Heart left ventricle (tissue), 16 donors: Measurements from ENCODE around the gene CRYGA. TPM values are rescaled to one million over a fixed set of nuclear protein-coding genes. Genes with fewer than 3 reads are reported as not detected.

Source experiments
- ATAC-seq, 4 donors: fragments of 200-7000 bp; cut with Tn5 transposase; one replicate each; pipeline ENCODE4 v1.9.1; 2020 to 2022; ENCODE audit warnings: moderate library complexity in 4 of 4, mild to moderate bottlenecking in 3 of 4, moderate number of reproducible peaks in 1 of 4
- DNase-seq, 5 donors: peaks; one replicate each; pipeline ENCODE4 v3.0.0-alpha.2; 2020
- H3K27ac ChIP-seq, 12 donors: fragments of 200-600 bp; sonication (generic) in 4 of 12; one replicate each; pipeline versions ENCODE4 v1.5.0 to v1.8.0; 2016 to 2022; ENCODE audit warnings: mild to moderate bottlenecking in 2 of 12
- H3K27me3 ChIP-seq, 9 donors: fragments of 200-600 bp; sonication (generic) in 2 of 9; one replicate each; pipeline versions ENCODE4 v1.5.1 to v1.8.0; 2016 to 2022; ENCODE audit warnings: mild to moderate bottlenecking in 3 of 9
- H3K36me3 ChIP-seq, 9 donors: fragments of 200-600 bp; sonication (generic) in 2 of 9; one replicate each; pipeline versions ENCODE4 v1.5.0 to v1.8.0; 2018 to 2022; ENCODE audit warnings: mild to moderate bottlenecking in 2 of 9
- H3K4me1 ChIP-seq, 12 donors: fragments of 200-600 bp; sonication (generic) in 4 of 12; one replicate each; pipeline versions ENCODE4 v1.5.0 to v1.8.0; 2016 to 2022; ENCODE audit warnings: mild to moderate bottlenecking in 3 of 12
- H3K4me3 ChIP-seq, 12 donors: fragments of 200-600 bp; sonication (generic) in 4 of 12; one replicate each; pipeline versions ENCODE4 v1.5.0 to v1.8.0; 2017 to 2022; ENCODE audit warnings: mild to moderate bottlenecking in 9 of 12, moderate library complexity in 4 of 12
- H3K9me3 ChIP-seq, 12 donors: fragments of 200-600 bp; sonication (generic) in 4 of 12; one replicate each; pipeline versions ENCODE4 v1.5.0 to v1.8.0; 2016 to 2022; ENCODE audit warnings: mild to moderate bottlenecking in 1 of 12
- POLR2A ChIP-seq, 2 donors: fragments of 450-650 bp; IDR thresholded peaks; one replicate each; pipeline ENCODE4 v1.6.1; 2017; ENCODE audit warnings: antibody characterized with exemption in 2 of 2, mild to moderate bottlenecking in 2 of 2, moderate library complexity in 2 of 2
- WGBS, 4 donors: extraction: QIAGEN DNeasy Blood & Tissue Kit in 2 of 4; methylation state at CpG; one replicate each; pipeline versions ENCODE4 v1.1.5 to v1.1.7; 2013 to 2018; 5-methylcytosine and 5-hydroxymethylcytosine counted together
- intact Hi-C, 10 donors: fragments of 100-400 bp; cut with DNase I; formaldehyde crosslinking; loops; one replicate each; pipeline versions ENCODE4 v1.11.1 to v1.14.2; 2022
- polyA plus RNA-seq, 2 donors: library from polyadenylated mRNA; stranded (reverse); fragments of 200-250 nt; gene quantifications; one replicate each; pipeline ENCODE4 v1.2.3, GENCODE V29; 2013
- total RNA-seq, 9 donors: library from RNA; depleted of rRNA in 2 of 9; stranded (reverse); fragments of >200 nt in 2 of 9; fragmentation: NEBNext Ultra II Directional in 3 of 9; extraction: Animal tissue kit (Norgen Biotek cat#: 25700) in 3 of 9; gene quantifications; one replicate each; pipeline versions ENCODE4 v1.1.0 to v1.2.4, GENCODE V29; 2016 to 2023
- TF ChIP-seq, protein P1 (sequence below), 12 donors: fragments of 200-600 bp; sonication (generic) in 4 of 12; IDR thresholded peaks; one replicate each; pipeline versions ENCODE4 v1.5.0 to v1.8.0; 2018 to 2022; ENCODE audit warnings: antibody characterized with exemption in 12 of 12, mild to moderate bottlenecking in 5 of 12
- donor health status: ischemic (EF 13 %, LVEDD 7.1; RV severe dilation, severe dysfunction).
- donor health status: healthy with polysubstance abuse.
- donor health status: DM: no; HTN: yes; CAD: no.
- donor health status: DM: no; HTN: no; CAD: no.
- donor health status: ischemic (EF 25% LVEDD 6.9; RV normal size, moderate dysfunction).
- donor health status: ischemic (EF 25% LVEDD 5.7; RV mildly dilated, moderate dysfunction).
- donor health status: healthy.
- donor health status: DM: yes; HTN: yes; CAD: no.
- donor health status: ischemic (EF 35%, LVEDD 5.7; RV mildly dilated, moderate dysfunction).
- donor health status: nonischemic (EF 11% LVEDD 7.7; RV severe dilation, severe dysfunction).
- donor health status: DM: yes; HTN: yes; CAD: no.
- donor health status: PGD.
- donor health status: ischemic (EF 29% LVEDD 5.4; RV normal size, mild dysfunction).
- donor health status: nonischemic (EF 23%, LVEDD 6.1; RV moderate dilation, normal function).

CRYGA gene
- total and polyA plus RNA-seq, 11 donors, result not detected

DNA sequence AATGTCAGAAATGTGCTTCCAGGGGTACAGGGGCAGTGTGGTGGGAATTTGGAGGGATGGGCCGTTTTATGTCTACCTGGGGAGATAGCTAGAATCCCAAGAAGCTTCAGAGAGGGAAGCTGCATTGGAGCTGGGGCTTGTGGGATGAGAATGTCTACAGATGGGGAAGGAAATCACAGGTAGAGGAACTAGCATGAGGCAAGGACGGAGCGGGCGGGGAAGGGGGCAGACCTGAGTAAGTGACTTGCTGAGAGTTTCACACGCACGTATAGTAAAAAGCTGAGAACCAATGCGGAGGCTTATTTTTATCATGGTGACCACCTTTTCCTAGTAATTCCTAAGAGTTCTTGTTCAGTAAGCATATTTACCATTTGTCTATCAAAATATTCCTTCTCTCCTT is 20.1 kb upstream of the CRYGA start:
- no peak overlapping the region for H3K4me3 ChIP-seq
- TF ChIP-seq, protein P1, sequence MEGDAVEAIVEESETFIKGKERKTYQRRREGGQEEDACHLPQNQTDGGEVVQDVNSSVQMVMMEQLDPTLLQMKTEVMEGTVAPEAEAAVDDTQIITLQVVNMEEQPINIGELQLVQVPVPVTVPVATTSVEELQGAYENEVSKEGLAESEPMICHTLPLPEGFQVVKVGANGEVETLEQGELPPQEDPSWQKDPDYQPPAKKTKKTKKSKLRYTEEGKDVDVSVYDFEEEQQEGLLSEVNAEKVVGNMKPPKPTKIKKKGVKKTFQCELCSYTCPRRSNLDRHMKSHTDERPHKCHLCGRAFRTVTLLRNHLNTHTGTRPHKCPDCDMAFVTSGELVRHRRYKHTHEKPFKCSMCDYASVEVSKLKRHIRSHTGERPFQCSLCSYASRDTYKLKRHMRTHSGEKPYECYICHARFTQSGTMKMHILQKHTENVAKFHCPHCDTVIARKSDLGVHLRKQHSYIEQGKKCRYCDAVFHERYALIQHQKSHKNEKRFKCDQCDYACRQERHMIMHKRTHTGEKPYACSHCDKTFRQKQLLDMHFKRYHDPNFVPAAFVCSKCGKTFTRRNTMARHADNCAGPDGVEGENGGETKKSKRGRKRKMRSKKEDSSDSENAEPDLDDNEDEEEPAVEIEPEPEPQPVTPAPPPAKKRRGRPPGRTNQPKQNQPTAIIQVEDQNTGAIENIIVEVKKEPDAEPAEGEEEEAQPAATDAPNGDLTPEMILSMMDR (IDR thresholded peaks at IDR 0.05), result no peak
- no peak for TF ChIP-seq POLR2A (IDR thresholded peaks at IDR 0.05)

DNA sequence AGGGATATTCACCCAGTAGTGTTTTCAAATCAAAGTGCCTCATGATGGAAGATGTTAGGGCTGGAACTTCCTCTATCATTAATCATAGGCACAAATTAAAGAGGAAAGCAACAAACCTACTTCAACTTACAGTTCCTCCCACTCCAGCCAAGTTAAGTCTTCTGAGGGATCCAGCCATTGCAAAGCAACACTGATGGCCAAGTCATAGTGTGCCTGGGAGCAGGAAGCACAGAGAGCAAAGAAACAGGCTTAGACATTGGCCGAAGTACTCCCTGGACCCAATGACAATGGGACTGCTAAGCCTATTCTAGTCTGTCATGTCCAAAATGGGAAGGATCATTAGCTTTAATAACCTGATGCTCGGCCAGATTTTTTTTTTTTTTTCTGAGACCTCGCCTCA is 19.4 kb upstream of the CRYGA start:
- no peak overlapping the region for H3K4me3 ChIP-seq
- intact Hi-C loops, result no loop called here
- WGBS, 4 donors, result 78 to 85% (median 80%) methylated on average over 3 of the region's 3 CpGs
- H3K4me1 ChIP-seq, result peaks cover 0 to 9% (median 0%) of the 10 kb centered on the region in 12 donors
- ATAC-seq (no peak), DNase-seq (no peak)
- no peaks in the 10 kb centered on the region for H3K9me3 ChIP-seq
- TF ChIP-seq, protein P1 (IDR thresholded peaks at IDR 0.05), result no peak
- no peak for TF ChIP-seq POLR2A (IDR thresholded peaks at IDR 0.05)
- H3K36me3 ChIP-seq, result no peaks in the 10 kb centered on the region
- H3K27me3 ChIP-seq, result peaks cover 0 to 27% (median 7%) of the 10 kb centered on the region in 9 donors
- H3K27ac ChIP-seq, result no peak overlapping the region

More for the DNA sequence above, 20.1 kb upstream of the CRYGA start:
- Histone ChIP-seq H3K9me3 (no peaks in the 10 kb centered on the region), H3K4me1 (peaks cover 0 to 9% (median 0%) of the 10 kb centered on the region in 12 donors), H3K27me3 (peaks cover 0 to 27% (median 7%) of the 10 kb centered on the region in 9 donors), H3K36me3 (no peaks in the 10 kb centered on the region), H3K27ac (no peak overlapping the region)
- peak in 1 of 5 donors; percentile 23 for DNase-seq
- WGBS, 4 donors, result 46 to 56% (median 46%) methylated on average over 7 of the region's 7 CpGs
- no peak for ATAC-seq
- intact Hi-C loops, result no loop called here

DNA sequence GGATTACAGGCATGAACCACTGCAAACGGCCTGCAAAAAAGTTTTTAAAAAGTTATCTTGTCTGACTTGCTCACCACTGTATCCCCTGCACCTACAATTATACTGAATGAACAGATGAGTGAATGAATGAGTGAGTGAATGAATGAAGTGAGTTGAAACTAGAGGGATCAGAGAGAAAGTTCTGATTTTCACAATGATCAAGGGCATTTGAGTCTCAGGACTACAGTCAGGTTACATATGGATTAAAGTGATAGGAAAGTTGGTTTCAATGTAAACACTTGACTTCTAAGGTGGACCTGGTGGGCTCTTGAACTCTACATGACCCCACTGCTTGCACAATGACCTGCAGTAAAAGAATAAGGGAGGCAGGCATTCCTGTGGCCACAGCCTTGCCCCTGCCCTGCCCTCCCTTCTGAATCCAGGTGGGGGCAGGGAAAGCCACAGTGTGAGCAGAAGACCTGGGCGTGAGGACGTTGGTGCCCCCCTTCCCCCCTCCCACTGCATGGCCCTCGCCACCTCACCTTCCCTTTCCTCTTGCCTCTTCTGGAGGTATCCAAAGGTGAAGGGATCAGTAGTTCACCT is 15.7 kb upstream of the CRYGA start:
- intact Hi-C loops, result loop anchor here in 5 of 10 donors (5.0 to 10.0 kb wide), 3 partner anchors 66 to 73 kb away; no protein-coding TSS in a partner anchor
- peaks cover 0 to 24% (median 0%) of the 10 kb centered on the region in 12 donors for H3K4me1 ChIP-seq
- no peak for TF ChIP-seq POLR2A (IDR thresholded peaks at IDR 0.05)
- TF ChIP-seq, protein P1 (IDR thresholded peaks at IDR 0.05), result no peak
- no peaks in the 10 kb centered on the region for H3K36me3 ChIP-seq
- H3K27ac ChIP-seq, result no peak overlapping the region
- no peak for DNase-seq
- 65 to 77% (median 72%) methylated on average over 4 of the region's 4 CpGs for WGBS, 4 donors
- ATAC-seq, result no peak
- no peak overlapping the region for H3K4me3 ChIP-seq
- no peaks in the 10 kb centered on the region for H3K9me3 ChIP-seq
- peaks cover 0 to 8% (median 0%) of the 10 kb centered on the region in 9 donors for H3K27me3 ChIP-seq

DNA sequence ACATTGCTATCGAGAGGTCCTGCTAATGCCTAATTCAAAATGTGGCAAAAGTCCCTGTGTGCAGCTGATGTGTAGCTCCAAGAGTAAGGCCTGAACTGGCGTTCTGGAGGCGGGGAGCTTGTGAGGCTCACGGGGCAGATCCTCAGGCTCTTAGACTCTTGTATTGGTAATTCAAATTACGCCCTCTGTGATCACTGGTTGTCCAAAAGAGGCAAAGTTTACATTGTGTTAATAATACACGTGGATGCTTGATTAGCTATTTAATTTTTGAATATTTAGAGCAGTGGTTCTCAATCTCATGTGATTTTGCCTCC is 12.4 kb upstream of the CRYGA start:
- DNase-seq (no peak), ATAC-seq (no peak)
- H3K27me3 ChIP-seq, result no peaks in the 10 kb centered on the region
- no peaks in the 10 kb centered on the region for H3K9me3 ChIP-seq
- intact Hi-C loops, result loop anchor here in 7 of 10 donors (1.0 to 10.0 kb wide), 4 partner anchors 69 to 79 kb away; no protein-coding TSS in a partner anchor
- peaks cover 0 to 34% (median 0%) of the 10 kb centered on the region in 12 donors for H3K4me1 ChIP-seq
- no peak overlapping the region for H3K27ac ChIP-seq
- no peak overlapping the region for H3K4me3 ChIP-seq
- no peaks in the 10 kb centered on the region for H3K36me3 ChIP-seq
- 69 to 77% (median 73%) methylated on average over 6 of the region's 6 CpGs for WGBS, 4 donors
- no peak for TF ChIP-seq POLR2A (IDR thresholded peaks at IDR 0.05)
- TF ChIP-seq, protein P1 (IDR thresholded peaks at IDR 0.05), result no peak
